Right lobe of liver (tissue), 4 donors: Measurements from ENCODE around the gene CABP7.

ENCODE experiments used
- POLR2A ChIP-seq: fragments of 450-650 bp; IDR thresholded peaks from one replicate; pipeline ENCODE4 v1.6.1; 2017; ENCODE audit warnings: antibody characterized with exemption, mild to moderate bottlenecking
- TF ChIP-seq, protein P1 (sequence below), 4 donors: fragments of 200-600 bp in 3 of 4; fragments of 450-650 bp in 1 of 4; IDR thresholded peaks; one replicate each; pipeline versions ENCODE4 v1.5.1 to v1.8.0; 2016 to 2022; ENCODE audit warnings: antibody characterized with exemption in 4 of 4, mild to moderate bottlenecking in 2 of 4
- donor health status: DM: no; HTN: no; CAD: no.
- donor health status: DM: no; HTN: no; CAD: no.
- donor health status: DM: no; HTN: yes; CAD: no.

DNA sequence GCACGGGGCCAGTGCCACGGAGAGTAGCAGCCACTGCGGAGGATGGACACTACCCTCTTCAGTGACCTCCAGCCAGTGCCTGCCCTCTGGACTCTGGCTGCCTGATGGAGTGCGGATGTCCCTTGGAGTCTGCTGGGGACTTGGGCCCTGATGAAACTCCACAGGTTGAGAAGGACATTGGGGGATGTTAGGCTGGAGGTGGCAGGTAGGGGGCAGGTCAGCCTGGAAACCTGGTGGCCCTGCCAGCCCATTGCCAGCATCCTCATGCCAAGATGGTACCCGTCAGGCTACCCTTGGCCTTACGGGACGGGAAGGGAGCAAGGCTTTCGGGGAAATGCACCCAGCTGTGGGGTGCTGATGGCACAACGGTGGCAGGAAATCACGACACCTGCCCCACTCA lies 4.0 kb downstream of the CABP7 start:
- TF ChIP-seq, protein P1, sequence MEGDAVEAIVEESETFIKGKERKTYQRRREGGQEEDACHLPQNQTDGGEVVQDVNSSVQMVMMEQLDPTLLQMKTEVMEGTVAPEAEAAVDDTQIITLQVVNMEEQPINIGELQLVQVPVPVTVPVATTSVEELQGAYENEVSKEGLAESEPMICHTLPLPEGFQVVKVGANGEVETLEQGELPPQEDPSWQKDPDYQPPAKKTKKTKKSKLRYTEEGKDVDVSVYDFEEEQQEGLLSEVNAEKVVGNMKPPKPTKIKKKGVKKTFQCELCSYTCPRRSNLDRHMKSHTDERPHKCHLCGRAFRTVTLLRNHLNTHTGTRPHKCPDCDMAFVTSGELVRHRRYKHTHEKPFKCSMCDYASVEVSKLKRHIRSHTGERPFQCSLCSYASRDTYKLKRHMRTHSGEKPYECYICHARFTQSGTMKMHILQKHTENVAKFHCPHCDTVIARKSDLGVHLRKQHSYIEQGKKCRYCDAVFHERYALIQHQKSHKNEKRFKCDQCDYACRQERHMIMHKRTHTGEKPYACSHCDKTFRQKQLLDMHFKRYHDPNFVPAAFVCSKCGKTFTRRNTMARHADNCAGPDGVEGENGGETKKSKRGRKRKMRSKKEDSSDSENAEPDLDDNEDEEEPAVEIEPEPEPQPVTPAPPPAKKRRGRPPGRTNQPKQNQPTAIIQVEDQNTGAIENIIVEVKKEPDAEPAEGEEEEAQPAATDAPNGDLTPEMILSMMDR (IDR thresholded peaks at IDR 0.05): no peak
- TF ChIP-seq POLR2A: no peak
